ENCODE data around the gene RNU6-9.

DNA sequence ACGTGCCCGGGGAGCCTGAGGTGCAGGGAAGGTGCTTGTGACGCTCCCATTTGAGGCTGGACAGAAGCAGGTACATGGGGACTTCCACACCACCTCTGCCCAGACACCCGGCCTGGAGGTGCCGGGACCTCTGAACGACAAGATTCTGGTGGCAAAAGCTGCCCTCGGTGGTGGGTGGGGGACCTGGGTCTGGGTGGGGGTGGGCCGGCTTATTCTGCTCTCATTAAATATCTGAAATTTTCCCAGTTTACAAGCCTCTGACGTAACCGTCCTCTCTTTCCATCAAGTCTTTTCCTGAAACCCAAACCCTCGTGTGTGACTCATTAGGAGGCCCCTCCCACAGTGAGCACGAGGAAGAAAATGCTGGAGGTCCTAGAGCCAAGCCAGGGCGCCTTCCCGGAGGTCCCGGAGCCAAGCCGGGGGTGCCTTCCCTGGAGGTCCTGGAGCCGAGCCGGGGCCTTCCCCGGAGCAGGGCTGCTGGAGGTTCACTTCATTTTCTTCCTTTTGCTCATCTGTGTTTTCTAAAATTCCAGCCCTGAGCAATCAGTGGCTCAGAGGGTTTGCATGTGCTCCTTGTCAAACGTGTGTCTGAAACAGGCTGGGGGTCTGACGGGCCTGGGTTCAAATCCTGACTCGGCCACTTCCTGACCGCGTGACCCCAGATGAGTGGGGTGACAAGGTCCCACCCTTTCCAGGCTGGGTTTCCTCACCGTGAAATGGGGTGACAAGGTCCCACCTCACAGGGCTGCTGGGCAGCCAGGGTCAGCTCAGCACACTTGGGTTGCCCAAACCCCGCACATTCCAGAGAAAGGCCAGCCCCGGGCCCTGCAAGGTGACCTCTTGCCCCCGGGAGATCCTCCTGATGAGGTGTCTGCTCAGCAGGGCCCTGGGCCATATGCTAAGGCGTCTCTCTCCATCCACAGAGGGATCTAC, 23.8 kb upstream of the RNU6-9 start:
- TF ChIP-seq EZH2 (IDR thresholded peaks at IDR 0.05; ENCODE audit: borderline replicate concordance, low read depth, low read length, severe bottlenecking) (no peak), CTCF (IDR thresholded peaks at IDR 0.05; ENCODE audit: borderline replicate concordance, extremely low read depth, low read length, poor library complexity, severe bottlenecking) (no peak)

Measured in DND-41 (cell line).